Ovary (tissue), 3 donors: ENCODE results near the gene CCDC73.

Experiments used
- CTCF ChIP-seq, 3 donors: fragments of 450-650 bp in 2 of 3; fragments of 200-600 bp in 1 of 3; IDR thresholded peaks; one replicate each; pipeline versions ENCODE4 v1.5.1 to v1.8.0; 2016 to 2022; ENCODE audit warnings: antibody characterized with exemption in 3 of 3, mild to moderate bottlenecking in 1 of 3
- EP300 ChIP-seq: sonication (generic); formaldehyde crosslinking; IDR thresholded peaks from one replicate; pipeline ENCODE4 v1.6.1; 2017; ENCODE audit warnings: antibody characterized with exemption
- POLR2A ChIP-seq: fragments of 450-650 bp; IDR thresholded peaks from one replicate; pipeline ENCODE4 v1.6.1; 2017; ENCODE audit warnings: antibody characterized with exemption, mild to moderate bottlenecking, moderate library complexity
- donor health status: DM: no; HTN: no; CAD: no.

GRCh38 chr11:32843544-32843943 lies 49.1 kb upstream of the CCDC73 start:
- TF ChIP-seq CTCF (IDR thresholded peaks at IDR 0.05): no peak
- no peak for TF ChIP-seq POLR2A
- TF ChIP-seq EP300: no peak
